Measurements from ENCODE around the gene CLCN7.

The CLCN7 gene

DNA sequence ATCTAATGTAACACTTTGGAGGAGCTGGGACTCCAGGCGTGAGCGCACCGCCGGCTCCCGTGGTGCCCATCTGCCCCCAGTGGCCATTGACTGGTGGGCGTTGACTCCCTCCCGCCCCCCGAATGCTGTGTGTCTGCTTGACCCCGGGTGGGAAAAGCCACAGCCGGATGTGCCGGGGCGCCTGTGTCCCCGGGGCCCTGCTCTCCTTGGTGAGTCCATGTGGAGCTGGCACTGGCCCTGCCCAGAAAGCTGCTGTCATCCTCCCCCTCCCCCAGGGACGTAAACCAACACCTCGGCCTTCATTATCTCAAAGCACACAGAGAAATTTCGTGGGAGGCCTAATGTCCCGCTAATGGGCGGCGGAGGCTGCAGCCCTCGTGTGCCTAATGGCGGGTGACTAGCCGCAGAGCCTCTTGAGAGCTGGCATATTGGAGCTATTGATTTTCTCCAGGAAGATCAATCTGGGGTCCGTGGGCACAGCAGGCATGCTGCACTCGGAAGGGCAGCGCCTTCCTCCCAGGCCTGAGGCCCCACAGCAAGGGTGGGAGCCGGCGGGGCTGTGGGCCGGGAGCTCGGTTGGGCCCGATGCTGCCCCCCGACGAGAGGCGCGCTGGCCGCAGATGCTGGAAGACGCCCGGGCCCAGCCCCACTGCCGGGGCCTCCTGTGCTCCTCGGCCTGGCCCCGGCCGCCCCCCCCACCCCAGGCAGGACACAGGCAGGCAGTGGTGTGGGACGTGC, 47.9 kb downstream of the CLCN7 start:
- no peaks in the 10 kb centered on the region for H3K36me3 ChIP-seq (ENCODE audit: control insufficient read depth in 5 of 5, insufficient read depth in 5 of 5, low read length in 5 of 5)
- H3K27ac ChIP-seq (ENCODE audit: low read depth, low read length): no peak overlapping the region
- H3K4me3 ChIP-seq (ENCODE audit: low read depth in 1 of 5, low read length in 5 of 5): no peak overlapping the region

GRCh38 chr16:1425616-1426370, 49.0 kb downstream of the CLCN7 start:
- Histone ChIP-seq H3K4me3 (ENCODE audit: low read depth in 1 of 5, low read length in 5 of 5) (no peak overlapping the region), H3K27me3 (ENCODE audit: control insufficient read depth in 5 of 5, insufficient read depth in 4 of 5, low read length in 5 of 5) (peaks cover 0 to 16% (median 11%) of the 10 kb centered on the region in 5 donors), H3K36me3 (ENCODE audit: control insufficient read depth in 5 of 5, insufficient read depth in 5 of 5, low read length in 5 of 5) (no peaks in the 10 kb centered on the region), H3K4me1 (ENCODE audit: control insufficient read depth in 5 of 5, insufficient read depth in 5 of 5, low read length in 5 of 5) (peaks cover 0 to 14% (median 4%) of the 10 kb centered on the region in 5 donors), H3K9me3 (ENCODE audit: control insufficient read depth in 5 of 5, low read length in 5 of 5) (no peaks in the 10 kb centered on the region), H3K9ac (ENCODE audit: low read length in 5 of 5) (no peak overlapping the region), H3K27ac (ENCODE audit: low read depth, low read length) (no peak overlapping the region)

More for the DNA sequence above, 47.9 kb downstream of the CLCN7 start:
- Histone ChIP-seq H3K4me1 (ENCODE audit: control insufficient read depth in 5 of 5, insufficient read depth in 5 of 5, low read length in 5 of 5) (peaks cover 0 to 8% (median 4%) of the 10 kb centered on the region in 5 donors), H3K9me3 (ENCODE audit: control insufficient read depth in 5 of 5, low read length in 5 of 5) (no peaks in the 10 kb centered on the region), H3K27me3 (ENCODE audit: control insufficient read depth in 5 of 5, insufficient read depth in 4 of 5, low read length in 5 of 5) (peaks cover 0 to 21% (median 12%) of the 10 kb centered on the region in 5 donors), H3K9ac (ENCODE audit: low read length in 5 of 5) (peak overlapping the region in 1 of 5 donors; percentile 21)

DNA sequence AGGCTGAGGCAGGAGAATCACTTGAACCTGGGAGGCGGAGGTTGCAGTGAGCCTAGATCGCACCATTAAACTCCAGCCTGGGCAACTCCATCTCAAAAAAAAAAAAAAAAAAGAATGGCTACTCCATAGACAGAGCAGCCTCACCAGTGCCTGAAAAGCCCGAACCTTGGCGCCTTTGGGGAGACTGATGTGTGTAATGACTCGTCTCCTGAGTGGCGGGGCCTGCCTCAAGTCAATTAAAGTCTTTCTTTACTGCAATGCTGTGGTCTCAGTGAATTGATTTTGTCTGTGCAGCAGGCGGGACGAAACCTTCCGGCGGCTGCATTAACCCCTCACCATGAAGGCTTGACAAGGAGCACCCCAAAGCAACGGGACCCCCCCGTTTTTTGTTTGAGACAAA, 50.8 kb downstream of the CLCN7 start:
- H3K27ac ChIP-seq (ENCODE audit: low read depth, low read length): no peak overlapping the region
- no peaks in the 10 kb centered on the region for H3K9me3 ChIP-seq (ENCODE audit: control insufficient read depth in 5 of 5, low read length in 5 of 5)
- no peak overlapping the region for H3K9ac ChIP-seq (ENCODE audit: low read length in 5 of 5)
- H3K4me3 ChIP-seq (ENCODE audit: low read depth in 1 of 5, low read length in 5 of 5): no peak overlapping the region
- peaks cover 3 to 26% (median 15%) of the 10 kb centered on the region in 5 donors for H3K4me1 ChIP-seq (ENCODE audit: control insufficient read depth in 5 of 5, insufficient read depth in 5 of 5, low read length in 5 of 5)
- no peaks in the 10 kb centered on the region for H3K36me3 ChIP-seq (ENCODE audit: control insufficient read depth in 5 of 5, insufficient read depth in 5 of 5, low read length in 5 of 5)
- H3K27me3 ChIP-seq (ENCODE audit: control insufficient read depth in 5 of 5, insufficient read depth in 4 of 5, low read length in 5 of 5): peaks cover 0 to 10% (median 4%) of the 10 kb centered on the region in 5 donors

GRCh38 chr16:1422076-1422475, 52.8 kb downstream of the CLCN7 start:
- peaks cover 3 to 18% (median 13%) of the 10 kb centered on the region in 5 donors for H3K4me1 ChIP-seq (ENCODE audit: control insufficient read depth in 5 of 5, insufficient read depth in 5 of 5, low read length in 5 of 5)
- H3K36me3 ChIP-seq (ENCODE audit: control insufficient read depth in 5 of 5, insufficient read depth in 5 of 5, low read length in 5 of 5): peaks cover 0 to 3% (median 0%) of the 10 kb centered on the region in 5 donors
- H3K27ac ChIP-seq (ENCODE audit: low read depth, low read length): no peak overlapping the region
- no peak overlapping the region for H3K9ac ChIP-seq (ENCODE audit: low read length in 5 of 5)
- no peak overlapping the region for H3K4me3 ChIP-seq (ENCODE audit: low read depth in 1 of 5, low read length in 5 of 5)
- H3K9me3 ChIP-seq (ENCODE audit: control insufficient read depth in 5 of 5, low read length in 5 of 5): no peaks in the 10 kb centered on the region
- no peaks in the 10 kb centered on the region for H3K27me3 ChIP-seq (ENCODE audit: control insufficient read depth in 5 of 5, insufficient read depth in 4 of 5, low read length in 5 of 5)

DNA sequence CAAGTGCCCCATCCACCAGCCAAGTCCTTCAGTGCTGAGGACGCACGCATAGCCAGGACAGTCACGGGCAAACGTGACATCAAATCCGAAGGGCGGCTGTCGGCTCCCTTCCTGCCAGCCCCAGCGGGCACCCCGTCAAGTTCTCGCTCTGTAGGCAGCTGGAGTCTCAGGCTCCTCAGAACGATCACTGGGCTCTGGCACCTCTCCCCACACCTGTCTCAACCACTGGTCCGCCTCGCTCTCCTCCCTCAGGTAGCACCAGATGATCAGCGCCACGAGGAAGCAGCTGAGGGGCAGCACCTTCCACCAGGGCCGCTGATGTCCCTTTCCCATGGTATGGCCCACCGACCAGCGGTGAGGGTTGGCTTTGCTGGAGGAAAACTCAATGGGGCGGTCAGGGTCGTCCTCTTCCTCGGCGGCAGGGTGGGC, 54.7 kb downstream of the CLCN7 start:
- H3K4me1 ChIP-seq (ENCODE audit: control insufficient read depth in 5 of 5, insufficient read depth in 5 of 5, low read length in 5 of 5): peaks cover 3 to 19% (median 13%) of the 10 kb centered on the region in 5 donors
- peak overlapping the region; percentile 44 to 97 (median 92) for H3K9ac ChIP-seq (ENCODE audit: low read length in 5 of 5)
- H3K27me3 ChIP-seq (ENCODE audit: control insufficient read depth in 5 of 5, insufficient read depth in 4 of 5, low read length in 5 of 5): no peaks in the 10 kb centered on the region
- H3K4me3 ChIP-seq (ENCODE audit: low read depth in 1 of 5, low read length in 5 of 5): peak overlapping the region; percentile 81 to 96 (median 92)
- H3K36me3 ChIP-seq (ENCODE audit: control insufficient read depth in 5 of 5, insufficient read depth in 5 of 5, low read length in 5 of 5): peaks cover 0 to 3% (median 0%) of the 10 kb centered on the region in 5 donors
- no peaks in the 10 kb centered on the region for H3K9me3 ChIP-seq (ENCODE audit: control insufficient read depth in 5 of 5, low read length in 5 of 5)
- peak overlapping the region; percentile 97 for H3K27ac ChIP-seq (ENCODE audit: low read depth, low read length)

GRCh38 chr16:1416521-1416941, 58.3 kb downstream of the CLCN7 start:
- H3K4me1 ChIP-seq (ENCODE audit: control insufficient read depth in 5 of 5, insufficient read depth in 5 of 5, low read length in 5 of 5): peaks cover 3 to 39% (median 31%) of the 10 kb centered on the region in 5 donors
- H3K4me3 ChIP-seq (ENCODE audit: low read depth in 1 of 5, low read length in 5 of 5): no peak overlapping the region
- H3K9ac ChIP-seq (ENCODE audit: low read length in 5 of 5): no peak overlapping the region
- no peak overlapping the region for H3K27ac ChIP-seq (ENCODE audit: low read depth, low read length)
- H3K36me3 ChIP-seq (ENCODE audit: control insufficient read depth in 5 of 5, insufficient read depth in 5 of 5, low read length in 5 of 5): peaks cover 0 to 10% (median 2%) of the 10 kb centered on the region in 5 donors
- H3K27me3 ChIP-seq (ENCODE audit: control insufficient read depth in 5 of 5, insufficient read depth in 4 of 5, low read length in 5 of 5): no peaks in the 10 kb centered on the region
- H3K9me3 ChIP-seq (ENCODE audit: control insufficient read depth in 5 of 5, low read length in 5 of 5): no peaks in the 10 kb centered on the region

GRCh38 chr16:1414532-1415260, 60.1 kb downstream of the CLCN7 start, which contains the start of gene UNKL:
UNKL (minus strand) TSS chr16:1414704; CDS start chr16:1414691, 13 bp downstream.
- H3K27me3 ChIP-seq (ENCODE audit: control insufficient read depth in 5 of 5, insufficient read depth in 4 of 5, low read length in 5 of 5): no peaks in the 10 kb centered on the region
- H3K27ac ChIP-seq (ENCODE audit: low read depth, low read length): peak within 1 kb of the TSS; percentile 54
- H3K9ac ChIP-seq (ENCODE audit: low read length in 5 of 5): peak within 1 kb of the TSS in 4 of 5 donors; percentile 85 to 91 (median 90)
- H3K4me1 ChIP-seq (ENCODE audit: control insufficient read depth in 5 of 5, insufficient read depth in 5 of 5, low read length in 5 of 5): peaks cover 0 to 25% (median 24%) of the 10 kb centered on the region in 5 donors
- H3K36me3 ChIP-seq (ENCODE audit: control insufficient read depth in 5 of 5, insufficient read depth in 5 of 5, low read length in 5 of 5): peaks cover 0 to 18% (median 8%) of the 10 kb centered on the region in 5 donors
- H3K9me3 ChIP-seq (ENCODE audit: control insufficient read depth in 5 of 5, low read length in 5 of 5): no peaks in the 10 kb centered on the region
- H3K4me3 ChIP-seq (ENCODE audit: low read depth in 1 of 5, low read length in 5 of 5): peak within 1 kb of the TSS; percentile 50 to 93 (median 76)

- Histone ChIP-seq H3K27me3 (ENCODE audit: control insufficient read depth in 5 of 5, insufficient read depth in 4 of 5, low read length in 5 of 5) (no peaks in the 10 kb centered on the region), H3K9me3 (ENCODE audit: control insufficient read depth in 5 of 5, low read length in 5 of 5) (no peaks in the 10 kb centered on the region), H3K36me3 (ENCODE audit: control insufficient read depth in 5 of 5, insufficient read depth in 5 of 5, low read length in 5 of 5) (peaks cover 0 to 18% (median 8%) of the 10 kb centered on the region in 5 donors), H3K4me1 (ENCODE audit: control insufficient read depth in 5 of 5, insufficient read depth in 5 of 5, low read length in 5 of 5) (peaks cover 0 to 21% (median 18%) of the 10 kb centered on the region in 5 donors), H3K9ac (ENCODE audit: low read length in 5 of 5) (peak overlapping the region in 4 of 5 donors; percentile 85 to 91 (median 90)), H3K4me3 (ENCODE audit: low read depth in 1 of 5, low read length in 5 of 5) (peak overlapping the region; percentile 44 to 93 (median 76)), H3K27ac (ENCODE audit: low read depth, low read length) (peak overlapping the region; percentile 54)
These were observed 60.9 kb downstream of the CLCN7 start for GRCh38 chr16:1413684-1414531.

DNA sequence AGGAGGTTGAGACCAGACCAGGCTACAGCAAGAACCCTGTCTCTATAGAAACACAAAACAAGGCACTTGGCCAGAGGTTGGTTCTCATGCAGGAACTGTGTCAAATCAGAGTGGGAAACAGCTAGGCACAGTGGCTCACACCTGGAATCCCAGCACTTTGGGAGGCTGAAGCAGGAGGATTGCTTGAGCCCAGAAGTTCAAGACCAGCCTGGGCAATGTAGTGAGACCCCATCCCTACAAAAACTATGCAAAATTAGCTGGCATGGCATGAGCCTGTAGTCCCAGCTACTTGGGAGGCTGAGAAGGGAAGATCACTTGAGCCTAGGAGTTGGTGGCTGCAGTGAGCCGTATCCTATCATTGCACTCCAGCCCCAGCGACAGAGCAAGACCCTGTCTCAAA, 62.0 kb downstream of the CLCN7 start:
- Histone ChIP-seq H3K27me3 (ENCODE audit: control insufficient read depth in 5 of 5, insufficient read depth in 4 of 5, low read length in 5 of 5) (peaks cover 0 to 3% (median 0%) of the 10 kb centered on the region in 5 donors), H3K9me3 (ENCODE audit: control insufficient read depth in 5 of 5, low read length in 5 of 5) (no peaks in the 10 kb centered on the region), H3K4me1 (ENCODE audit: control insufficient read depth in 5 of 5, insufficient read depth in 5 of 5, low read length in 5 of 5) (peaks cover 0 to 30% (median 25%) of the 10 kb centered on the region in 5 donors), H3K4me3 (ENCODE audit: low read depth in 1 of 5, low read length in 5 of 5) (peak overlapping the region in 2 of 5 donors; percentile 10 to 29), H3K9ac (ENCODE audit: low read length in 5 of 5) (peak overlapping the region in 1 of 5 donors; percentile 40), H3K36me3 (ENCODE audit: control insufficient read depth in 5 of 5, insufficient read depth in 5 of 5, low read length in 5 of 5) (peaks cover 0 to 15% (median 8%) of the 10 kb centered on the region in 5 donors), H3K27ac (ENCODE audit: low read depth, low read length) (no peak overlapping the region)
